Measurements from ENCODE around the gene ADIRF. TPM values are rescaled to one million over a fixed set of nuclear protein-coding genes. Genes with fewer than 3 reads are reported as not detected.

The ADIRF gene
- total RNA-seq, 1 donor from 2014 or later: 599 TPM

DNA sequence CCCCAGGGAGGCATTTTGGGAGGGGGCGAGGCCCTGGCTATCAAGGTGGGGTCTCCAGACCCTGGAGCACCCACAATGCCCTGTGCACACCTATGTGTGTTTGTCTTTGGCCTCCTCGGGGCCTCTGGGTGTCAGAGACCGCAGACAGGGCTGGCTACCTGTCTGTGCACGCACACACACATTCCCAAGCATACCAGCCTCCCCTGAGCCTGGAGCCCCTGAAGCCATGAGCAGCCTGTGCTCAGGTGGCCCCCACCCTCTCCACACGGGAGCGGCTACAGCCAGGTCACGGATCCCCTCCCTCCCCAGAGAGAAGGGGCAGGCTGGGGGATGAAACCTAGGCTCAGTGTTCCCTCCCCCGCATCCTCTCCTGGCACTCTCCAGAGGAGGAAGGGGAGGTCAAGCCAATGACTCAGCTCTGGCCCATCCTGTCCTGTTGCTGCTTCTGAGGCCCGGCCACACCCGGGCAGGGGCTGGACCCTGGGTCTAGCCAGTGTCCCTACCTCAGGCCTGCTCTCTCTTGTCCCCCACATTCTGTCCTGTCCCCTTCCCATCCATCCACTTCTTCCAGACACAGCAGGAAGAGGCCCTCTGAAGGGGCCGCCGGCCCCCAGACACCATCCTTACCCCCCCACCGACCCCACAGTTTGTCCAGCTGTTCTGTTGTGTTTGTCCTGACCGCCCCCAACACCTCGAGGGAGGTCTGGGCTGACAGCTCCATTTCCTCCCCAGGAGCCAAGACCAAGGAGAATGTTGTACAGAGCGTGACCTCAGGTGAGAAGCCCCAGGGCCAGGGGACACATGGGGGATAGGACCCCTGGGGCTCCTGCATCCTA, 9.2 kb upstream of the ADIRF start:
- ATAC-seq: peak; percentile 63
- DNase-seq (ENCODE audit: low spot score): peak; percentile 72
- intact Hi-C loops (cut with DNase I): no loop called here

DNA sequence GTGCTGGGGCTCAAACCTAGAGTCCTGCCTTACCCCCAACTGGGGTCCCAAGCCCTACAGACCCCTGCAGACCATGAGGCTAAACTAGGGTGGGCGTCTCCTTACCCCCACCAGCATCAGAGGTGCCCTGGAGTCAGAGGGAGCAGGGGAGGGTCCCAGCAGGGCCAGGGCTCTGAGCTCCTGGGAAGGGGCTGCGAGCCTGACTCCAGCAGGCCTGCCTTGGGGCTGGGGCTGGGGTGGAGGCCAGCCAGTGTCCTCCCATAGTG, 8.6 kb upstream of the ADIRF start:
- intact Hi-C loops (cut with DNase I): no loop called here
- no peak for ATAC-seq

DNA sequence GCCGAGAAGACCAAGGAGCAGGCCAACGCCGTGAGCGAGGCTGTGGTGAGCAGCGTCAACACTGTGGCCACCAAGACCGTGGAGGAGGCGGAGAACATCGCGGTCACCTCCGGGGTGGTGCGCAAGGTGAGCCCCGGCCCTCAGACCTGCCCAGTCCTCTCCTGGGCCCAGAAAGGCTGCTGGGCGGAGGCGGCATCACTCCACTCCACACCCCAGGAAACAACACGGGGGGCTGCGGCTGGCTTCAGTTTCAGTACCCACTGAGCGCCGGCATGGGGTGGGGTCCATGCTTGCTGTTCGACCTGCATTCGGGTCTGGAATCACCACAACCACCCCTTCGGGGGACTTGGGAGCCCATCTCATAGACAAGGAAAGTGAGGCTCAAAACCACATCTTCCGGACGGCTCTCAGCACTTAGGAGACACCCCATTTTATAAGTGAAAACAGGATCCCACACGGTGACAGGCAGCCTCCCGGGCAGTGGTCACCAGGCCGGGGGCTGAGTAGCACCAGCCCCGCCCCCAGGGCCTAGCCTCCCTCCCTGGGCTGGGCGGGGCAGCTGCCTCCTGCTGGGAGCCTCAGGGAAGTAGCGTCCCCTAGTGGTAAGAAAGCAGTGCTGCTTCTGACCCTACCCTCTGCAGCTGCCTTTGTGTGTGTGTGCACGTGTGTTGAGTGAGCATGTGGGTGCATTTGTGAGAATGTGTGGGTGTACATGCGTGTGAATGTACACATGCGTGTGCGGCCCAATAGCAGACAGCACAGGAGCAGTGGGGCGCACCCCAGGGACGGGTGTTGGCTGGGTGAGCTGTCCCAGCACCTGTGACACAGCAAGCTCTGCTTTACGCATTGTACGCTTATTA, 8.0 kb upstream of the ADIRF start:
- DNase-seq (ENCODE audit: low spot score) (peak; percentile 65), ATAC-seq (peak; percentile 70)
- intact Hi-C loops (cut with DNase I): no loop called here

More for the DNA sequence above, 8.6 kb upstream of the ADIRF start:
- DNase-seq (ENCODE audit: low spot score): no peak

DNA sequence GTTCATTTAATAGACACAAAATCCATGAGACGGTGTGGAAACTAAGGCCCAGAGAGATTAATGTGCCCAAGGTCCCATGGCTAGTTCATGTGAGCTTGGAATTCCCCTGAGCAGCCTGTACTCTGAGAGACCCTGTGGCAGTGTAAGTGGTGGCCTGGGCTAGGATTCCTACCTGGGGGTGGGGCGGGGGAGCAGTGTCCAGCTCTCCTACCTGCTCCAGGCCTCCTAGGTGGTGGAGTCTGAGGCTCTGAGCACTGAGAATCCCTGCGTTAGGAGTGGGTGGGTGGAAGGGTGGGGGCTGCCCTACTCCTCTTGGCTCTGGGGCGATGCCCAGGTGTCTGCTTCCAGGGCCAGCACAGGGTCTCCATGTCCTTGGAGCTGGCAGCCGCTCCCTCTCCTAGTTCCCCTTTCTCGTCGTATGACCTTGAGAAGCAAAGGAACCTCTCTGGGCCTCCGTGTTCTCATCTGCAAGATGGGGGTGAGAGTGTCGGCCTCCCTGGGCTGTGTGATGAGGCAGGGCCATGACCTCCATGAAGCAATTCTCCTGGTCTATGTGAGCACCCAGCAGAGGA, 7.3 kb upstream of the ADIRF start:
- intact Hi-C loops (cut with DNase I): no loop called here
- DNase-seq (ENCODE audit: low spot score): peak; percentile 57

DNA sequence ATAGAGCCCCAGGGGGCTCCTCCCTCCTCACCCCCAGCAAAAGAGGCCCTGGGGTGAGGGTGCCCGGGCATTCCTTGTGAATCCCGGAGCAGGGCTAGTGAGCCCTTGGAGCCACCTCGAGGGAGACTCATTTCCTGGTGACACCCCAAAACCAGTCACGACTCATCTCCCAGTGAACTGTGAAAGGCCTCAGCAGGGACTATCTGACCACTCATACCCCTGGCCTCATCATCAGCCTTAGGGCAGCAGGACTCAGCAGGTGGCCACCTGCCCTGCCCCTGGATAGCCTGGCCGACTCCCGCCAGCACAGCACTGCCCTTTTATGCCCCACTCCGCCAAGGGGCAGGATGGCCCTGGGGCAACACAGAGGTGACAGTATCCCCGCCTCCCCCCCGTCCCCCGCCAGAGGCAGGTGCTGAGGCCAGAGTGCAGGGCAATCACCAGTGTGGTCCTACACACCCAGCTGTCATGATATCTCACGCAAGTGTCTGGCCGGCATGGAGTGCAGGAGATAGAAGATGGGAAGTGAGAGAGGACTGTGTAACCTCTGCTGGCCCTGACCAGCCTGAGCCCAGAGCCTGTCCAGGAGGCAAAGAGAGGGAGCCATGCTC, 6.7 kb upstream of the ADIRF start:
- DNase-seq (ENCODE audit: low spot score) (peak; percentile 51), ATAC-seq (no peak)
- intact Hi-C loops (cut with DNase I): no loop called here

More for the DNA sequence above, 7.3 kb upstream of the ADIRF start:
- no peak for ATAC-seq

DNA sequence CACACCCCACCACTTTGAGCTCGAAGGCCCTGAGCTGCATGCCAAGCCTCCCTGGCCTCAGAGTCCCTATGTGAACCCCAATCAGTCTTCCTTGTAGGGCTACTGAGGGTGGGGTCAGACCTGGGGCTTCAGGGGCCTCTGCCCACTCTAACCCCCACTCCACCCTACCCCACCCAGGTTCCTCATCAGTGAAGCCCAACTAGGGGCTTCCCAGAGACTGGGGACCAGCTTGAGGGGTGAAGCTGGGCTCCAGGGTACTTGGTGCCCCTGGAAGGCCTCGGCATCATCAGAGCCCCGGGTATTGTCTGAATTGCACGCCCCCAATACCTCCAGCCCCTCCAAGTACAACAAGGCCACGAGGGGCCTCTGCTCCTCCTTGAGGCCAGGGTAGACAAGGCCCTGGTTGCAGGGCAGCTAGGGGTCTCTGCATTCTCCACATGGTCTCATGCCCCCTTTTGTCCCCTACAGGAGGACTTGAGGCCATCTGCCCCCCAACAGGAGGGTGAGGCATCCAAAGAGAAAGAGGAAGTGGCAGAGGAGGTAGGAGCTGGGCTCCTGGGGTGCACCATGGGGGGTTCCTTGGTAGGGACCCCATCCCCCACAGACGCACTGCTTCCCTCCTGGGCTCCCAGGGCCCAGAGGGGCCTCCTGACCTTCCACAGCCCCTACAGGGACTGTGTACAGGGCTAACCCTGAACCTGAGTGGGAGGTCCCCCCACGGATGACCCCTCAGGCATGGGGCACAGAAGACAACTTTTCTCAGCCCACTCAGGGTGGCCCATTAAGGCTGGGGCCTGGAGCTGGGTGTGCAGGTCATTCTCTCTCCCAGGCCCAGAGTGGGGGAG, 5.9 kb upstream of the ADIRF start:
- intact Hi-C loops (cut with DNase I): no loop called here
- DNase-seq (ENCODE audit: low spot score): peak; percentile 49
- no peak for ATAC-seq

DNA sequence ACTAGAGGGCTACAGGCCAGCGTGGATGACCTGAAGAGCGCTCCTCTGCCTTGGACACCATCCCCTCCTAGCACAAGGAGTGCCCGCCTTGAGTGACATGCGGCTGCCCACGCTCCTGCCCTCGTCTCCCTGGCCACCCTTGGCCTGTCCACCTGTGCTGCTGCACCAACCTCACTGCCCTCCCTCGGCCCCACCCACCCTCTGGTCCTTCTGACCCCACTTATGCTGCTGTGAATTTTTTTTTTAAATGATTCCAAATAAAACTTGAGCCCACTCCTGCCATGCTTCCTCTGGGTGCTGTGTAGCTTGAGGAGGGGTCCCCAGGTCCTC, 5.3 kb upstream of the ADIRF start:
- DNase-seq (ENCODE audit: low spot score): no peak
- intact Hi-C loops (cut with DNase I): no loop called here
- ATAC-seq: no peak

DNA sequence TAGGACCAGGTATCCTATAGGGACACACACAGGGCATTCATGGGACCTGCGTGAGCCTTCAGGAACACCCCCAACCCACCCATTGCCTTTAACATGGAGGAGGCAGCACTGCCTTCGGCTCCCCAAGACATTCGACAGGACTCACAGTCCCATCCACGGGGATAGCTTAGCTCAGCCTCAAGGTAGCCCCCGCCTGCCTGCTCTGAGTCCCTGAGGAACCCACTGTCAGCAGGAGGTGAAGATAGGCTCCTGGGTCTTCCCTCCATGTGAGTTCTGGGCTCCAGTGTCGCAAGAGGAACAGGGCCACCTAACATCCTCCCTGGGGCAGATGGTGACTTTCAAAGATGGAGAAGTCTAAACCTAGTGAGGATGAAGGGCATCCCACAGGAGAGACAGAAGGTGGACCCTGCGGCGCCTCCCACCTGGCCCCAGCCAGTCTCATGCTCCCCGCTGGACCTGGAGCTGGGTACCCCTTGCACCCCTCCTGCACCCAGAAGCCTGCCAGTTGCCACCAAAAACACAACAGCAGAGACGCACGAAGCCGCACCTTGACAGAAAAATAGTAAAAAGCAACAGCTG, 4.9 kb upstream of the ADIRF start:
- no peak for ATAC-seq
- intact Hi-C loops (cut with DNase I): no loop called here
- peak; percentile 48 for DNase-seq (ENCODE audit: low spot score)

DNA sequence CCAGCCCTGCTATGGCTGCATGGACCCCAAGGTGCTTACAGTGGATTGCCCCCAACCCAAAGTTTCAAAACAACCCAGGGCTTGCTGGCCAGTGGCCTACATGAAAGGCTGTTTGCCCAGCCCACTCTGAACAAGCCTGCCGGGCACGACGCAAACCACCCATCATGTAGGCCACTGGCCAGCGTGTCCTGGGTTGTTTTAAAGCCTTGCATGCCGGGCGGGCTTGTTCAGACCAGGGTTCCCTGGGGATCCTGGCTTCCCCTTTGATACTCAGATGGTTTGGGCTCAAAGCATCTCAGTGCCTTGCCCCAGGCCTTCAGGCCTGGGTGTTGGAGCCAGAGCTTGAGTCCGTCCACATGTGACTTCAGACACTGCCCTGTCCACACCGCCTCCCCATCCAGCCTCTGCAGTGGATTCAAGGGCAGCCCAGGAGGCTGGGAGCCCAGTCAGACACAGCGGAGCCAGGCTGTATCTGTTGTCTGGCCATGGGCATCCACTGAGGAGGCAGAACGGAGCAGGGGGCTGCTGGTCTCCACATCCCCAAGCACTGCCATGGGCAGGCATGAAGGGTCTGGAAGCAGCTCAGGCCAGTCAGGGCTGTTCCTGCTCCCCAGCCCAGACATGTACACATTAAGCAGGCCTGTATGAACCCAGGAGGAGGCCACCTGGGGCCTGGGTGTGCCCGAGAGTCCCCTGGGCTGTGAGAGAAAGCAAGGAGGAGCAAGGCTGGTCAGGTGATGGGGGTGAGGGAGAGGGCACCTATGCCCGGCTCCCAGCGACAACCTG, 4.0 kb upstream of the ADIRF start:
- peak; percentile 56 for DNase-seq (ENCODE audit: low spot score)
- intact Hi-C loops (cut with DNase I): no loop called here

DNA sequence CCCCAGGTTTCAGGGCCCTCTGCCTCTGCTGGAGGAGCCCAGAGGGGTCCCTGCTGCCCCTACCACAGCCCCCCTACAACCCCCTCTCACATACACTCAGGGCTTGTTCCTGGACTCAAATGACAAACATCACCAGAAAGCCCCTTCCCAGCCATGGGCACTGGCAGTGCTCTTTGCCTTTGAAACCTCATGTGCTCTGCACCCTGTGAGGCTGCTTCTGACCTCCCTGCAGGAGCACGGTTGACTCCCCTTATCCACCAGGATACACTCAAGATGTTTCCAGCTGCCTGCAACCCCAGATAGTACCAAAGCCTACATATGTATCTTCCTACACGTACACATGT, 3.5 kb upstream of the ADIRF start:
- DNase-seq (ENCODE audit: low spot score) (no peak), ATAC-seq (no peak)
- intact Hi-C loops (cut with DNase I): no loop called here

More for the DNA sequence above, 4.0 kb upstream of the ADIRF start:
- no peak for ATAC-seq

DNA sequence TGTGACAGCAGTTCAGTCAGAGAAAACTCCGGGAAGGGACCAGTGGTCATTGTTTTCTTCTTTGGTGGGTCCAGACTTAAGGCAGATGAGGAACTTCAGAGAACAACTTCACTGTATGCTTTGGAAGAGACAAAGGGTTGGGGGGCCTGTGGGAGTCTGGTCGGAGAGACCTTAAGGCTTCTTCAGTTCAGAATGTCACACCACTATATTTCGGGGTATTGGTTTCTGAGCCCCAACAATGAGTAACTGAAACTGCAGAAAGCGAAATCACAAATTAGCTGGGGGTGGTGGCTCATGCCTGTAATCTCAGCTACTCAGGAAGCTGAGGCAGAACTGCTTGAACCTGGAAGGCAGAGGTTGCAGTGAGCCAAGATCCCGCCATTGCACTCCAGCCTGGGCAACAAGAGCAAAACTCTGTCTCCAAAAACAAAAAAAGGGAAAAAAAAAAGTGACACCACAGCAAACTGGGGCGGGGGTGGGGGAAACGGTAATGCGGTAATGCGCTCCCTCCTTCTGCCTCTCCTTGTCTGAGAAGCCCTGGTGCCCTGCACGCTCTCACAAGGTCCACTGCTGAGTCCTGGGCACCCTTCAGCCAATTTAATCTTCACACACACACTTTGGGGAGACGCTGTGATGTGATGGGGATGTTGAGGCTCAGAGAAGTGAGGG, 2.2 kb upstream of the ADIRF start:
- no peak for ATAC-seq
- intact Hi-C loops (cut with DNase I): no loop called here
- DNase-seq (ENCODE audit: low spot score): peak; percentile 21

DNA sequence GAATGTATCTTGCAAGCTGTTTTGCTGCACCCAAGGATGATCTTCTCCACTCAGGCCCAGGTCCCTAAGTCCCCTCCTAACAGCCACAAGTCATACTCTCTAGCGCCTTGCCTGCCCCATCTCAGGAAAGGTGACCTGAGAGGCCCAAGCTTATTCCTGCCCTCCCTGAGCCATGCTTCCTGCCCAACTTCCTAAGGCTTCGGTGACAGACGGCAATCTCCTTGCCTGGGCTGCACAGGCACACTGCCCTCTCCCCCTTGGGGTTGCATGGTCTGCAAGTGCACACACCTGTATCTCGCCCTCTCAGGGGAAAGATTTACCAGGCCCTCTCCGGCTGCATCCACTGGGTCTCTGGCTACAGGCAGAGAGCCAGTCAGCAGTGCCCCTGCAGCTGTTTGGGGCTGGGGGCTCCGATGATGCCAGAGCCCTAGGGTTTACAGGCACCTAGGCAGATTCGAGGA, 771 bp upstream of the ADIRF start:
- DNase-seq (ENCODE audit: low spot score) (peak; percentile 60), ATAC-seq (no peak)
- intact Hi-C loops (cut with DNase I): no loop called here

DNA sequence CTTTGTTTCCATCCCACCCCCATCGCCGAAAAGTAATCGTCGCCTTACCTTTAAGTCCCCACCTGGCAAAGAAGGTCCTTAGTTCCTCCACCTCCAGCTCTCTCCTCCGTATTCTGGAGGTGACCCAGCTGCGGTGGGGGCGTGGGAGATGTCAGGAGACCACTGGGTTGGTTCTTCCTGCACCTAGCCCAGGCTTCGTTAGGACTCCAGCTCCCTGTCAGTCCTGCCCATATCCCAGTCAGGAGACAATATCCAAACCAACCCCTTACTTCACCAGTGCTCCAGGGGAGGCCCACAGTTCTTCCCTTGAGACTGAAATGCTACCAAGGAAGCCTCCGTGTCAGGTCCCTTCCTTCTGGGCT, 693 bp downstream of the ADIRF start:
- no peak for DNase-seq (ENCODE audit: low spot score)
- intact Hi-C loops (cut with DNase I): no loop called here

DNA sequence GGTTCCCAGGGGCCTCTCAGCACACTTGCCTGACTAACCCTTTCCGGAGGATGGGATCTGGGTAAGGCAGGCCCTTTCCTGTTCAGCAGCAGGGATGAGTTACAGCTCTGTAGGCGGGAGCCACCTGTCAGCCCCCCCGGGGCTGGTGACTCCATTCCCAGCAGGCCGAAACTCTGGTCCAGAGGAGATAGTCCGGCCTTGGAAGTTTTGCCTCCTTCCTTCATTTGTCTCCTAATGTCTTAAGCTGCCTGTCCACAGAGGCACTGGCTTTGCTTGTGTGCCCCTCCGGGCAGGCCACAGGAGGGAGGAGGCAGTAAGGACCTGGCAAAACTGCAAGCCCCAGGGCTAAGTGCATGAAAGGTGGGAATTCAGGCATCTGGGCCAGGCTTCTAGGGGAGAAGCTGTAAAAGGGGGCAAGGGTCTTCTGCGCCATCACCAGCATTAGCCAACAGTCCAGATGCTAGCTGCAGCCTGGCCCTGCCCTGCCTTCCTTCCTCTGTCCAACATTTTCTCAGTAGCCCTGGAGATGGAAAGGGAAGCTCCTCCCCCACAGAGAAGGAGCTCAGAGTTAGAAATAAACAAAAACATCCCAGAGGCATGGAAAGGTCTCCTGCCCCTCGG, 1.2 kb downstream of the ADIRF start:
- intact Hi-C loops (cut with DNase I): no loop called here
- ATAC-seq (peak; percentile 18), DNase-seq (ENCODE audit: low spot score) (no peak)

More for the DNA sequence above, 693 bp downstream of the ADIRF start:
- ATAC-seq: no peak

DNA sequence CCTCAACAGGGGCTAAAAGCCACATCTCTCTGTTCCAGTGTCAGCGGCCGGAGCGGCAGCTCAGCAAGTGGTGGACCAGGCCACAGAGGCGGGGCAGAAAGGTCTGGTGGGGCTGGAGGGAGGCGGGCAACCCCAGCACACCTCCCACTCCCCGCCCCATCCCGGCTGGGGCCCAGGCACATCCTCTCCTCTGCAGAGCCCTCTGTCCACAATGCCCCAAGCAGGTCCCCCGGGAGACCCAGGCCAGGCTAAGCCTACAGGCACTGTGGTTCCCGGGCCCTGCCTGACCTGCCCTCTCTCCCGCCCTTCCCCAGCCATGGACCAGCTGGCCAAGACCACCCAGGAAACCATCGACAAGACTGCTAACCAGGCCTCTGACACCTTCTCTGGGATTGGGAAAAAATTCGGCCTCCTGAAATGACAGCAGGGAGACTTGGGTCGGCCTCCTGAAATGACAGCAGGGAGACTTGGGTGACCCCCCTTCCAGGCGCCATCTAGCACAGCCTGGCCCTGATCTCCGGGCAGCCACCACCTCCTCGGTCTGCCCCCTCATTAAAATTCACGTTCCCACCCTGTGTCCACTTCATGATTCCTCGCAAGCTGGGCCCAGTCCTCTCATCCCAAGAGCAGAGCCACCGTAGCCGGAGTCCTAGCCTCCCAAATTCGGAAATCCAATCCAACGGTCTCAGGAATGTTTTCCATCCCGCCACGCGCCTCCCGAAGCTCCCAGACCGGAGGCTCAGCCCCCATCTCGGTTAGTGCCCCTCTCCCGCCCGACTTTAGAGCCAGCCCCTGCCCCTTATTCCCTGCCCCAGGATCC, 2.1 kb downstream of the ADIRF start:
- DNase-seq (ENCODE audit: low spot score) (peak; percentile 94), ATAC-seq (peak; percentile 83)
- intact Hi-C loops (cut with DNase I): no loop called here

DNA sequence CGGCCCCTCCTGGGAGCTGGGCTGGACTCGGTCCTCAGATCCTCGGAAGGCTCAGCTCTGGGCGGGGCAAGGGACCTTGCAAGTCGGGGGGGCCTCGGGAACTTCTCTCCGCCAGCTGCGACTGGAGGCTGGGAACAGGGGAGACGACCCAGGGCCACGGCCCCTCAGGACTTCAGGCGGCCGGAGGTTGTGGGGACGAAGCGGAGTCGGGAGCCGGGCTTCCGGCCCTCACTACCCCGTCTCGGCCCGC, 2.6 kb downstream of the ADIRF start:
- ATAC-seq (peak; percentile 28), DNase-seq (ENCODE audit: low spot score) (no peak)
- intact Hi-C loops (cut with DNase I): no loop called here
